GM12872 (cell line): Measurements from ENCODE around the gene RPSA.

Source experiments
- TF ChIP-seq, protein P1 (sequence below): IDR thresholded peaks from 3 replicates; pipeline ENCODE4 v1.5.1; 2011; ENCODE audit warnings: low read depth, mild to moderate bottlenecking, low read length, moderate library complexity; ENCODE audit not compliant: insufficient read depth

RPSA gene

DNA sequence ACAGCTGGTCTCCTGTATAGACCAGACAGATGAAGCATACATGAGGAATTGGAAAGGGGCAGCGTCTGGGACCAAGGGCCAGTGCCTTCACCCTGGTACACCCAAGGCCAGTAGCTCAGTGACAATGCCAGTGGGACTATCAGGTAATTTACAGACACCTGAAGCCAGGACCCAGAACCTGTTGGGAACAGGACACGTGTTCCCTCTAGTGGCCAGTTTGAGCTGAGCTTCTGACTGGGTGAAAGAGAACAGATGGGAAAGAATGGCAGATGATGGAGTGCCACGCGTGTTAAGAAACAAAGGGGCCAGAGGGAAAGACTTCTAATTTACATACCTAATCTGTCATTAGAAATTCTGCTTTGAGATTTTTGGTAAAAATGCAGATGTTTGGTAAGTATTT, 28.4 kb upstream of the RPSA start:
- TF ChIP-seq, protein P1, sequence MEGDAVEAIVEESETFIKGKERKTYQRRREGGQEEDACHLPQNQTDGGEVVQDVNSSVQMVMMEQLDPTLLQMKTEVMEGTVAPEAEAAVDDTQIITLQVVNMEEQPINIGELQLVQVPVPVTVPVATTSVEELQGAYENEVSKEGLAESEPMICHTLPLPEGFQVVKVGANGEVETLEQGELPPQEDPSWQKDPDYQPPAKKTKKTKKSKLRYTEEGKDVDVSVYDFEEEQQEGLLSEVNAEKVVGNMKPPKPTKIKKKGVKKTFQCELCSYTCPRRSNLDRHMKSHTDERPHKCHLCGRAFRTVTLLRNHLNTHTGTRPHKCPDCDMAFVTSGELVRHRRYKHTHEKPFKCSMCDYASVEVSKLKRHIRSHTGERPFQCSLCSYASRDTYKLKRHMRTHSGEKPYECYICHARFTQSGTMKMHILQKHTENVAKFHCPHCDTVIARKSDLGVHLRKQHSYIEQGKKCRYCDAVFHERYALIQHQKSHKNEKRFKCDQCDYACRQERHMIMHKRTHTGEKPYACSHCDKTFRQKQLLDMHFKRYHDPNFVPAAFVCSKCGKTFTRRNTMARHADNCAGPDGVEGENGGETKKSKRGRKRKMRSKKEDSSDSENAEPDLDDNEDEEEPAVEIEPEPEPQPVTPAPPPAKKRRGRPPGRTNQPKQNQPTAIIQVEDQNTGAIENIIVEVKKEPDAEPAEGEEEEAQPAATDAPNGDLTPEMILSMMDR: peak; percentile 89

- TF ChIP-seq, protein P1: no peak
Observed at GRCh38 chr3:39378957-39379777, 27.4 kb upstream of the RPSA start.

GRCh38 chr3:39379778-39380155, 26.8 kb upstream of the RPSA start:
- TF ChIP-seq, protein P1: no peak

DNA sequence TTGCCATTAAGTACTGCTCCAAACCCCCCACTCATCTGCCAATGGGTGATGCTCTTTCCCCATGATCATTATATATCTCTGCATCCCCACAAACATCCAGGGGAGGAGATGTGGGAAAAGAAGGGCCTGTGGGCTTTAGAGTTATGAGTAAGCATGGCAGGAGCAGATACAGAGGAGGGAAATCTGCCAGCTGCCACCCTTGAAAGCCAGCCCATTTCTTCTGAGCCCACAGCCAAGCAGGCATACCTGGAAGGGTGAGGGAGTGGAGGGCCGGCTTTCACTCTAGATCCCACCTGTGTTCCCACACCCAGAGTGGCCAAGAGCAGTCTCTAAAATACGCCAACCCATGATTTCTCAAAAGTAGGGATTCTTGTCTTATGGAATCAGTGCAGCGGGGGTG, 25.1 kb upstream of the RPSA start:
- TF ChIP-seq, protein P1: no peak

DNA sequence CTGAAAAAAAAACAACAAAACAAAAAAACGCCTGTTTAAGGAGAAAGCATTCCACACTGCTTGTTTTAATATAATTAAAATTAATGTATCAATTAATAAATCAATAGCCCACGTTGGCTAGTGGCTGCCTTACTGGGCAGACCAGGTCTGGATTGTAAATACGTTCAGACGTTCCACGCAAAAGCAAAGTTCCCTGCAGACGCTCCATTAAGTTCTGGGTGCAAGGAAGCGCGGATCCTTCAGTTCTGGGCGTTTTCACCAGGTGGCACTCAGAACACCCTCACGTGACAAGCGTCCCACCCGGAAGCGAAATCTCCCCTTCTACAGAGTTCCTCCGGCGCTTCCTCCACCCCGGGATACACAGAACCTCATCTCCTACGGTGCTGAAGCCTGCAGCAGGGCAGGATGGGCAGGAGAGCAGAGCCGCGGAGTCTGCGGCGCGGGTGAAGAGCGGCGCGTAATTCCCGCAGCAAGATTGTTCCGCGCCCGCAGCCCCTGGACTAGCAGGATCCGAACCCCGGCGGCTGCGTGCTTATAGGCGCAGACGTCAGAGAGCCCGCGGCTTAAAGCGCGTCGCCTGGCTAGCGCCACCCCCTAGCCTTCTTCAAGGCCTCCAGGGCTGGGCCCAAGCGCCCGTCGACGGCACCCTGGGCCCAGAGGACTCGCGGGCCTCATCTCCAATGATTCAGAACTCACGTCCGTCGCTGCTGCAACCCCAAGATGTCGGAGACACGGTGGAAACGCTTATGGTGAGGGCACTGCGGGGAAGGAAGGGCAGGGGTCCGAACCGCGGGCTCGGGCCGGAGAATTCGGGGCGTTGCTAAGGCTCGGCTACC, 23.3 kb upstream of the RPSA start, which contains the start of gene SLC25A38:
Gene SLC25A38, plus strand, starts transcription at position 326 of the 836 bp plus-strand sequence. Its CDS starts 355 bp downstream, at position 681.
- TF ChIP-seq, protein P1: peak; percentile 47

DNA sequence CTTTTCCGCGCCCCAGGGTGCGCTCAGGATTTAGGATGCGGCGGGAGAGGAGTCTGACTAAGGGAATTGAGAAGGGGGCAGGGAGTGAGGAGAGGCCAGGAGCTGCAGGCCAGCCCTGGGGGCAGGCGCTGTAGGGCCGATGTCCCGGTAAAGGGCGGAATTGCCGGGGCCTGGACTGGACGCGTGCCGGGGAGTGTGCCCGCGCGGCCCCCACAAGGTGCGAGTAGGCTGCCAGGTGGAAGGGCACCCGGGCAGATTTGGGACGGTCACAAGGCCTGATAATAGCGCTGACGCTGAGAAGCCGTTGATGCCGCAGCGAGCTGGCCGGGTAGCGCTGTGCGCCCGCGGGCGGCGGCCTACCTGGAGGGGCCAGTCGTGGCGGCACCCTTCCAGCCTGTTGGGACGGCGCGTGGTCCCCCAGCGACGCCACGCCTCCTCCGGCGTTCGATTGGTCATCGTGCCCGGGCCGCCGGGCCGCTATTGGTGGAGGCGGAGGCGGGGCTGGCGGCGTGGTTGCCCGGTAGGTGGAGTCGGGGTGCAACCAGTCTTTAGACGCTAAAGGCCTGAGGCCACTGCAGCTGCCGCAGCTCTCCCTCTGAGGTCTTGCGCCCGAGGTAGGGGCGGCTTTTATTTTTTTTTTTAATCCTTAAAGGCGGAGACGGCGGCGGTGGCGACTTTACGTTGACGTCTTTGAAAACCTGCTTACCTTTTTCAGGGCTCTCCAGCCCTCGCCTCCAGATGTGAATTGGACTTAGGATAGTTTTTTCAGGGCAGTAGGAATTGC, 22.4 kb upstream of the RPSA start:
- TF ChIP-seq, protein P1: no peak

DNA sequence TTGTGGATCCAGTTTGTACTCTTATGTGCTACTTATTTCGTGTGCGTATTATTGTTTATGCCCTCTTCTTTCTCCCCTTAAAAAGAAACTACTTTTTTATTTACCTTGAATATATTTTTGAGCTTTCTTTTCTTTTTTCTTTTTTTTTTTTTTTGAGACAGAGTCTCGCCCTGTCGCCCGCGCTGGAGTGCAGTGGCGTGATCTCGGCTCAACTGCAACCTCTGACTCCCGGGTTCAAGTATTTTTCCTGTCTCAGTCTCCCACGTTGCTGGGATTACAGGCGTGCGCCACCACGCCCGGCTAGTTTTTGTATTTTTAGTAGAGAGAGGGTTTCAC, 21.9 kb upstream of the RPSA start:
- TF ChIP-seq, protein P1: no peak
